Esophagus squamous epithelium (tissue), 4 donors: Measurements from ENCODE around the gene LIG3.

Source experiments
- POLR2A ChIP-seq, 4 donors: fragments of 450-650 bp; IDR thresholded peaks; one replicate each; pipeline ENCODE4 v1.6.1; 2017; ENCODE audit warnings: antibody characterized with exemption in 4 of 4, mild to moderate bottlenecking in 4 of 4, moderate library complexity in 3 of 4
- TF ChIP-seq, protein P1 (sequence below), 6 experiments: fragments of 450-650 bp in 4 of 6; fragments of 200-600 bp in 2 of 6; sonication (generic) in 2 of 6; IDR thresholded peaks; one replicate each; pipeline ENCODE4 v1.5.1; 2016 to 2019; ENCODE audit warnings: antibody characterized with exemption in 6 of 6, mild to moderate bottlenecking in 4 of 6, moderate library complexity in 4 of 6

DNA sequence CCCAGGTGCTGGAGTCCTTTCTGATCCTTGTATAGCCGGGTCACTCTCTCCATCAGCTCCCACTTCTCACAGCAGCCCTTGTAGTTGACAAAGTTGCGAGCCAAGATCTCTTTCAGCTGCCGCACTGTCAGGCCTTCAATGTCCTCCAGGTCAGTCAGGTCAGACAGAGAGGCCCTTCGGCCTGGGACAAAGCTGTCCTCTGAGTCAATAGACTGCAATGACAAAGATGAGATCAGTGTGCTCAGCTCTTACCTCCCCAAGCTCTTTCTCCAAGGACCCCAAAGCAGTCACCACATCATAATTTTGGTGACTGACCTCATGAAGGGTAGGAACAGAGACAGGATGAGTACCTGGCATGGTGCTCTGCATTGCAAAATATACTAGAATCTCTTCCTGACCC is 36.1 kb downstream of the LIG3 start:
- TF ChIP-seq, protein P1, sequence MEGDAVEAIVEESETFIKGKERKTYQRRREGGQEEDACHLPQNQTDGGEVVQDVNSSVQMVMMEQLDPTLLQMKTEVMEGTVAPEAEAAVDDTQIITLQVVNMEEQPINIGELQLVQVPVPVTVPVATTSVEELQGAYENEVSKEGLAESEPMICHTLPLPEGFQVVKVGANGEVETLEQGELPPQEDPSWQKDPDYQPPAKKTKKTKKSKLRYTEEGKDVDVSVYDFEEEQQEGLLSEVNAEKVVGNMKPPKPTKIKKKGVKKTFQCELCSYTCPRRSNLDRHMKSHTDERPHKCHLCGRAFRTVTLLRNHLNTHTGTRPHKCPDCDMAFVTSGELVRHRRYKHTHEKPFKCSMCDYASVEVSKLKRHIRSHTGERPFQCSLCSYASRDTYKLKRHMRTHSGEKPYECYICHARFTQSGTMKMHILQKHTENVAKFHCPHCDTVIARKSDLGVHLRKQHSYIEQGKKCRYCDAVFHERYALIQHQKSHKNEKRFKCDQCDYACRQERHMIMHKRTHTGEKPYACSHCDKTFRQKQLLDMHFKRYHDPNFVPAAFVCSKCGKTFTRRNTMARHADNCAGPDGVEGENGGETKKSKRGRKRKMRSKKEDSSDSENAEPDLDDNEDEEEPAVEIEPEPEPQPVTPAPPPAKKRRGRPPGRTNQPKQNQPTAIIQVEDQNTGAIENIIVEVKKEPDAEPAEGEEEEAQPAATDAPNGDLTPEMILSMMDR (IDR thresholded peaks at IDR 0.05): no peak
- no peak for TF ChIP-seq POLR2A (IDR thresholded peaks at IDR 0.05)
